ENCODE measurements around the gene PTPRA. TPM values are rescaled to one million over a fixed set of nuclear protein-coding genes. Genes with fewer than 3 reads are reported as not detected.

PTPRA gene
- total RNA-seq, 4 donors from 2014 or later = 80.6 to 121 (median 97.1) TPM

GRCh38 chr20:2845607-2846006 is 27.7 kb upstream of the PTPRA start:
- Histone ChIP-seq H3K4me3 (no peak overlapping the region), H3K27me3 (no peaks in the 10 kb centered on the region), H3K36me3 (no peaks in the 10 kb centered on the region), H3K27ac (no peak overlapping the region), H3K4me1 (peaks cover 0 to 6% of the 10 kb centered on the region in 2 donors), H3K9me3 (no peaks in the 10 kb centered on the region)
- TF ChIP-seq CTCF (IDR thresholded peaks at IDR 0.05) (no peak), POLR2A (IDR thresholded peaks at IDR 0.05) (no peak)
- intact Hi-C loops (cut with DNase I; ENCODE audit: low total_unique reads) = no loop called here
- DNase-seq = no peak

GRCh38 chr20:2846698-2847097 is 26.6 kb upstream of the PTPRA start:
- TF ChIP-seq CTCF (IDR thresholded peaks at IDR 0.05) = no peak
- no peak for TF ChIP-seq POLR2A (IDR thresholded peaks at IDR 0.05)
- H3K4me3 ChIP-seq = no peak overlapping the region
- H3K9me3 ChIP-seq = no peaks in the 10 kb centered on the region
- H3K27me3 ChIP-seq = no peaks in the 10 kb centered on the region
- H3K4me1 ChIP-seq = peaks cover 0 to under 1% of the 10 kb centered on the region in 2 donors
- DNase-seq = no peak
- intact Hi-C loops (cut with DNase I; ENCODE audit: low total_unique reads) = no loop called here
- H3K27ac ChIP-seq = no peak overlapping the region
- H3K36me3 ChIP-seq = no peaks in the 10 kb centered on the region

GRCh38 chr20:2847802-2848201 is 25.5 kb upstream of the PTPRA start:
- H3K27me3 ChIP-seq = no peaks in the 10 kb centered on the region
- DNase-seq = no peak
- TF ChIP-seq CTCF (IDR thresholded peaks at IDR 0.05) (no peak), POLR2A (IDR thresholded peaks at IDR 0.05) (no peak)
- no peak overlapping the region for H3K4me3 ChIP-seq
- intact Hi-C loops (cut with DNase I; ENCODE audit: low total_unique reads) = no loop called here
- H3K27ac ChIP-seq = no peak overlapping the region
- no peaks in the 10 kb centered on the region for H3K4me1 ChIP-seq
- no peaks in the 10 kb centered on the region for H3K36me3 ChIP-seq
- H3K9me3 ChIP-seq = no peaks in the 10 kb centered on the region

- intact Hi-C loops (cut with DNase I; ENCODE audit: low total_unique reads) = no loop called here
- no peaks in the 10 kb centered on the region for H3K4me1 ChIP-seq
- no peaks in the 10 kb centered on the region for H3K36me3 ChIP-seq
- H3K9me3 ChIP-seq = no peaks in the 10 kb centered on the region
- no peaks in the 10 kb centered on the region for H3K27me3 ChIP-seq
- H3K4me3 ChIP-seq = no peak overlapping the region
- no peak for DNase-seq
- no peak overlapping the region for H3K27ac ChIP-seq
- TF ChIP-seq CTCF (IDR thresholded peaks at IDR 0.05) = no peak
- TF ChIP-seq POLR2A (IDR thresholded peaks at IDR 0.05) = no peak
Measured at GRCh38 chr20:2849529-2849928, 23.8 kb upstream of the PTPRA start.

GRCh38 chr20:2851086-2851485 is 22.2 kb upstream of the PTPRA start:
- intact Hi-C loops (cut with DNase I; ENCODE audit: low total_unique reads) = no loop called here
- Histone ChIP-seq H3K4me1 (no peaks in the 10 kb centered on the region), H3K9me3 (no peaks in the 10 kb centered on the region), H3K27ac (no peak overlapping the region), H3K4me3 (no peak overlapping the region), H3K36me3 (no peaks in the 10 kb centered on the region), H3K27me3 (no peaks in the 10 kb centered on the region)
- no peak for DNase-seq
- TF ChIP-seq POLR2A (IDR thresholded peaks at IDR 0.05) (no peak), CTCF (IDR thresholded peaks at IDR 0.05) (no peak)

Measured in uterus (tissue), 4 donors.